ENCODE results near the gene ENTREP1.

- TF ChIP-seq CTCF (IDR thresholded peaks at IDR 0.05; ENCODE audit: low read depth, low read length, missing input control) (no peak), NR2F2 (IDR thresholded peaks at IDR 0.05) (no peak)
Measured at GRCh38 chr9:69431203-69431602, 106.2 kb downstream of the ENTREP1 start.
